ENCODE measurements around the gene CLDN2.

GRCh38 chrX:106952089-106952488, 31.9 kb downstream of the CLDN2 start:
- no peak for TF ChIP-seq CTCF (IDR thresholded peaks at IDR 0.05)
- TF ChIP-seq EZH2 (IDR thresholded peaks at IDR 0.05) = no peak
- no peak for TF ChIP-seq EZH2phosphoT487 (IDR thresholded peaks at IDR 0.05)
